Measurements from ENCODE around the gene FBXL15. TPM values are rescaled to one million over a fixed set of nuclear protein-coding genes. Genes with fewer than 3 reads are reported as not detected.
"Not testable (repeated sequence)": the region's sequence is repeated elsewhere in the genome, so short reads cannot be mapped to it uniquely, and the experiment has no call there.

Gene FBXL15
- total RNA-seq, 1 donor from 2014 or later, result 16.4 TPM

- not testable (repeated sequence) for DNase-seq, H3K27me3 Mint-ChIP-seq, H3K9me3 Mint-ChIP-seq, H3K4me3 Mint-ChIP-seq, H3K27ac Mint-ChIP-seq
- peaks cover 15% of the 10 kb centered on the region for H3K4me1 Mint-ChIP-seq
- intact Hi-C loops (cut with micrococcal nuclease), result loop anchor here (5.0 kb wide), 2 partner anchors 192 to 303 kb away; partner anchors contain the start of gene NOLC1
- peaks cover 31% of the 10 kb centered on the region for H3K36me3 Mint-ChIP-seq (ENCODE audit: low read depth)
These were observed 34.2 kb downstream of the FBXL15 start for GRCh38 chr10:102454662-102455487.

- Mint-ChIP-seq H3K4me1 (peaks cover 17% of the 10 kb centered on the region), H3K36me3 (ENCODE audit: low read depth) (peaks cover 31% of the 10 kb centered on the region), H3K9me3 (no peaks in the 10 kb centered on the region), H3K27ac (peak overlapping the region; percentile 17), H3K4me3 (no peak overlapping the region), H3K27me3 (no peaks in the 10 kb centered on the region)
- intact Hi-C loops (cut with micrococcal nuclease), result no loop called here
- DNase-seq, result no peak
These were observed 35.3 kb downstream of the FBXL15 start for GRCh38 chr10:102455893-102456471.

GRCh38 chr10:102457591-102458150 is 37.0 kb downstream of the FBXL15 start:
- no peak for DNase-seq
- Mint-ChIP-seq H3K27ac (no peak overlapping the region), H3K4me1 (peaks cover 25% of the 10 kb centered on the region), H3K36me3 (ENCODE audit: low read depth) (peaks cover 24% of the 10 kb centered on the region), H3K9me3 (no peaks in the 10 kb centered on the region), H3K27me3 (peaks cover 4% of the 10 kb centered on the region), H3K4me3 (no peak overlapping the region)
- intact Hi-C loops (cut with micrococcal nuclease), result no loop called here

GRCh38 chr10:102458656-102459055 is 38.0 kb downstream of the FBXL15 start:
- Mint-ChIP-seq H3K36me3 (ENCODE audit: low read depth) (peaks cover 18% of the 10 kb centered on the region), H3K9me3 (no peaks in the 10 kb centered on the region), H3K4me3 (no peak overlapping the region), H3K4me1 (peaks cover 25% of the 10 kb centered on the region), H3K27ac (no peak overlapping the region), H3K27me3 (peaks cover 6% of the 10 kb centered on the region)
- intact Hi-C loops (cut with micrococcal nuclease), result no loop called here
- DNase-seq, result no peak

GRCh38 chr10:102460836-102461186 is 40.2 kb downstream of the FBXL15 start:
- DNase-seq, result no peak
- no peaks in the 10 kb centered on the region for H3K9me3 Mint-ChIP-seq
- H3K27me3 Mint-ChIP-seq, result peaks cover 6% of the 10 kb centered on the region
- peak overlapping the region; percentile 88 for H3K27ac Mint-ChIP-seq
- peaks cover 28% of the 10 kb centered on the region for H3K4me1 Mint-ChIP-seq
- H3K36me3 Mint-ChIP-seq (ENCODE audit: low read depth), result peaks cover 6% of the 10 kb centered on the region
- H3K4me3 Mint-ChIP-seq, result peak overlapping the region; percentile 88
- intact Hi-C loops (cut with micrococcal nuclease), result loop anchor here (1.0 kb wide), 4 partner anchors 8 to 41 kb away; partner anchors contain the start of genes ACTR1A and CUEDC2

GRCh38 chr10:102461187-102462054 is 40.8 kb downstream of the FBXL15 start:
- intact Hi-C loops (cut with micrococcal nuclease), result loop anchor here (1.0 kb wide), 4 partner anchors 8 to 41 kb away; partner anchors contain the start of genes ACTR1A and CUEDC2
- Mint-ChIP-seq H3K9me3 (no peaks in the 10 kb centered on the region), H3K36me3 (ENCODE audit: low read depth) (peaks cover 5% of the 10 kb centered on the region), H3K4me3 (peak overlapping the region; percentile 88), H3K27me3 (peaks cover 6% of the 10 kb centered on the region), H3K4me1 (peaks cover 28% of the 10 kb centered on the region), H3K27ac (peak overlapping the region; percentile 88)
- peak; percentile 98 for DNase-seq

GRCh38 chr10:102462512-102463054 is 41.9 kb downstream of the FBXL15 start:
- peak overlapping the region; percentile 88 for H3K4me3 Mint-ChIP-seq
- DNase-seq, result no peak
- H3K4me1 Mint-ChIP-seq, result peaks cover 28% of the 10 kb centered on the region
- H3K27me3 Mint-ChIP-seq, result peaks cover 6% of the 10 kb centered on the region
- H3K36me3 Mint-ChIP-seq (ENCODE audit: low read depth), result peaks cover 4% of the 10 kb centered on the region
- intact Hi-C loops (cut with micrococcal nuclease), result no loop called here
- H3K27ac Mint-ChIP-seq, result peak overlapping the region; percentile 44
- no peaks in the 10 kb centered on the region for H3K9me3 Mint-ChIP-seq

- H3K27ac Mint-ChIP-seq, result no peak overlapping the region
- intact Hi-C loops (cut with micrococcal nuclease), result no loop called here
- peaks cover 6% of the 10 kb centered on the region for H3K27me3 Mint-ChIP-seq
- no peak overlapping the region for H3K4me3 Mint-ChIP-seq
- DNase-seq, result no peak
- H3K4me1 Mint-ChIP-seq, result peaks cover 29% of the 10 kb centered on the region
- H3K9me3 Mint-ChIP-seq, result no peaks in the 10 kb centered on the region
- H3K36me3 Mint-ChIP-seq (ENCODE audit: low read depth), result peaks cover 3% of the 10 kb centered on the region
These were observed 43.3 kb downstream of the FBXL15 start for GRCh38 chr10:102463983-102464382.

GRCh38 chr10:102465466-102465865 is 44.8 kb downstream of the FBXL15 start:
- Mint-ChIP-seq H3K9me3 (no peaks in the 10 kb centered on the region), H3K4me1 (peaks cover 33% of the 10 kb centered on the region), H3K36me3 (ENCODE audit: low read depth) (peaks cover 6% of the 10 kb centered on the region), H3K4me3 (no peak overlapping the region), H3K27me3 (peaks cover 6% of the 10 kb centered on the region), H3K27ac (no peak overlapping the region)
- intact Hi-C loops (cut with micrococcal nuclease), result no loop called here
- DNase-seq, result no peak

GRCh38 chr10:102467318-102467717 is 46.7 kb downstream of the FBXL15 start:
- no peak overlapping the region for H3K4me3 Mint-ChIP-seq
- H3K36me3 Mint-ChIP-seq (ENCODE audit: low read depth), result peaks cover 6% of the 10 kb centered on the region
- peaks cover 17% of the 10 kb centered on the region for H3K4me1 Mint-ChIP-seq
- no peak for DNase-seq
- intact Hi-C loops (cut with micrococcal nuclease), result no loop called here
- H3K9me3 Mint-ChIP-seq, result no peaks in the 10 kb centered on the region
- no peak overlapping the region for H3K27ac Mint-ChIP-seq
- peaks cover 5% of the 10 kb centered on the region for H3K27me3 Mint-ChIP-seq

GRCh38 chr10:102467971-102468438 is 47.4 kb downstream of the FBXL15 start:
- intact Hi-C loops (cut with micrococcal nuclease), result no loop called here
- H3K9me3 Mint-ChIP-seq, result no peaks in the 10 kb centered on the region
- H3K4me1 Mint-ChIP-seq, result peaks cover 13% of the 10 kb centered on the region
- H3K27me3 Mint-ChIP-seq, result no peaks in the 10 kb centered on the region
- no peak overlapping the region for H3K27ac Mint-ChIP-seq
- DNase-seq, result no peak
- no peak overlapping the region for H3K4me3 Mint-ChIP-seq
- peaks cover 7% of the 10 kb centered on the region for H3K36me3 Mint-ChIP-seq (ENCODE audit: low read depth)

GRCh38 chr10:102468683-102469082 is 48.0 kb downstream of the FBXL15 start:
- H3K27me3 Mint-ChIP-seq, result no peaks in the 10 kb centered on the region
- peaks cover 17% of the 10 kb centered on the region for H3K4me1 Mint-ChIP-seq
- no peak overlapping the region for H3K4me3 Mint-ChIP-seq
- no peak for DNase-seq
- H3K27ac Mint-ChIP-seq, result no peak overlapping the region
- no peaks in the 10 kb centered on the region for H3K9me3 Mint-ChIP-seq
- peaks cover 7% of the 10 kb centered on the region for H3K36me3 Mint-ChIP-seq (ENCODE audit: low read depth)
- intact Hi-C loops (cut with micrococcal nuclease), result no loop called here
